C4-2B (cell line): ENCODE measurements around the gene DCDC2C.

Experiments
- H3K27ac ChIP-seq: fragments of 450-650 bp; 2 replicates; pipeline ENCODE4 v1.5.1; 2017
- CTCF ChIP-seq: fragments of 450-650 bp; conservative IDR thresholded peaks from 2 replicates; pipeline ENCODE4 v1.5.1; 2017; ENCODE audit warnings: mild to moderate bottlenecking
- ZFX ChIP-seq: fragments of 450-650 bp; IDR thresholded peaks from 2 replicates; pipeline ENCODE4 v1.6.1; 2017

DCDC2C gene

GRCh38 chr2:3675687-3676086, 27.7 kb upstream of the DCDC2C start:
- H3K27ac ChIP-seq = no peak overlapping the region
- TF ChIP-seq ZFX (no peak), CTCF (no peak)

- H3K27ac ChIP-seq = no peak overlapping the region
- TF ChIP-seq CTCF (no peak), ZFX (no peak)
These were observed 25.9 kb upstream of the DCDC2C start for GRCh38 chr2:3677436-3677835.

GRCh38 chr2:3678212-3678611, 25.2 kb upstream of the DCDC2C start:
- TF ChIP-seq ZFX (no peak), CTCF (no peak)
- no peak overlapping the region for H3K27ac ChIP-seq

GRCh38 chr2:3679180-3679579, 24.2 kb upstream of the DCDC2C start:
- TF ChIP-seq CTCF (no peak), ZFX (no peak)
- no peak overlapping the region for H3K27ac ChIP-seq

- TF ChIP-seq CTCF = no peak
- TF ChIP-seq ZFX = no peak
- no peak overlapping the region for H3K27ac ChIP-seq
These were observed 23.6 kb upstream of the DCDC2C start for GRCh38 chr2:3679616-3680393.

GRCh38 chr2:3680548-3681345, 22.6 kb upstream of the DCDC2C start:
- TF ChIP-seq CTCF = no peak
- TF ChIP-seq ZFX = no peak
- H3K27ac ChIP-seq = no peak overlapping the region

- H3K27ac ChIP-seq = no peak overlapping the region
- TF ChIP-seq ZFX = no peak
- no peak for TF ChIP-seq CTCF
These were observed 21.8 kb upstream of the DCDC2C start for GRCh38 chr2:3681625-3682024.
